Right lobe of liver (tissue), 6 donors: Measurements from ENCODE around the gene DBX1. TPM values are rescaled to one million over a fixed set of nuclear protein-coding genes. Genes with fewer than 3 reads are reported as not detected.
"Not testable (repeated sequence)": the region's sequence is repeated elsewhere in the genome, so short reads cannot be mapped to it uniquely, and the experiment has no call there.

Experiments
- ATAC-seq, 4 donors: fragments of 200-7000 bp; cut with Tn5 transposase; one replicate each; pipeline ENCODE4 v1.9.1; 2020; ENCODE audit warnings: mild to moderate bottlenecking in 4 of 4, moderate library complexity in 4 of 4
- DNase-seq, 3 donors: peaks; one replicate each; pipeline ENCODE4 v3.0.0-alpha.2; 2020
- H3K27ac ChIP-seq, 3 donors: fragments of 200-600 bp; one replicate each; pipeline ENCODE4 v1.8.0; 2022
- H3K27me3 ChIP-seq, 2 donors: fragments of 200-600 bp; one replicate each; pipeline ENCODE4 v1.8.0; 2022
- H3K36me3 ChIP-seq, 4 donors: fragments of 200-600 bp; sonication (generic) in 1 of 4; one replicate each; pipeline versions ENCODE4 v1.5.1 to v1.8.0; 2017 to 2022; ENCODE audit warnings: control low read depth in 1 of 4
- H3K4me1 ChIP-seq, 4 donors: fragments of 200-600 bp; sonication (generic) in 1 of 4; one replicate each; pipeline versions ENCODE4 v1.5.1 to v1.8.0; 2017 to 2022; ENCODE audit warnings: control low read depth in 1 of 4
- H3K4me3 ChIP-seq, 3 donors: fragments of 200-600 bp; one replicate each; pipeline ENCODE4 v1.8.0; 2022
- H3K9me3 ChIP-seq, 4 donors: fragments of 200-600 bp; sonication (generic) in 1 of 4; one replicate each; pipeline versions ENCODE4 v1.5.1 to v1.8.0; 2017 to 2022; ENCODE audit warnings: control low read depth in 1 of 4
- CTCF ChIP-seq, 4 donors: fragments of 200-600 bp in 3 of 4; fragments of 450-650 bp in 1 of 4; IDR thresholded peaks; one replicate each; pipeline versions ENCODE4 v1.5.1 to v1.8.0; 2016 to 2022; ENCODE audit warnings: antibody characterized with exemption in 4 of 4, mild to moderate bottlenecking in 2 of 4
- POLR2A ChIP-seq: fragments of 450-650 bp; IDR thresholded peaks from one replicate; pipeline ENCODE4 v1.6.1; 2017; ENCODE audit warnings: antibody characterized with exemption, mild to moderate bottlenecking
- WGBS: methylation state at CpG from one replicate; pipeline ENCODE4 v1.1.6; 2018; ENCODE audit warnings: low coverage, low lambda C conversion rate; ENCODE audit not compliant: insufficient coverage; ENCODE audit errors: missing lambda C conversion rate; 5-methylcytosine and 5-hydroxymethylcytosine counted together
- intact Hi-C, 2 donors: fragments of 100-400 bp; cut with DNase I; formaldehyde crosslinking; loops; one replicate each; pipeline versions ENCODE4 v1.11.2 to v1.14.1; 2022
- total RNA-seq, 6 experiments: library from RNA; depleted of rRNA in 2 of 6; stranded (reverse); fragments of >200 nt in 2 of 6; fragmentation: NEBNext Ultra II Directional in 3 of 6; extraction: Animal tissue kit (Norgen Biotek cat#: 25700) in 3 of 6; gene quantifications; one replicate each; pipeline versions ENCODE4 v1.1.0 to v1.2.4, GENCODE V29; 2016 to 2023
- donor health status: DM: no; HTN: yes; CAD: no.
- donor health status: DM: no; HTN: no; CAD: no.
- donor health status: DM: no; HTN: no; CAD: no.
- donor health status: DM: no; HTN: yes; CAD: no.
- donor health status: DM: no; HTN: yes; CAD: no.

Gene DBX1
- total RNA-seq, 6 experiments from 2014 or later = not detected

- Histone ChIP-seq H3K27me3 (peaks cover 0 to 5% of the 10 kb centered on the region in 2 donors), H3K9me3 (no peaks in the 10 kb centered on the region), H3K36me3 (no peaks in the 10 kb centered on the region), H3K27ac (no peak overlapping the region), H3K4me3 (no peak overlapping the region), H3K4me1 (no peaks in the 10 kb centered on the region)
- no peak for TF ChIP-seq CTCF (IDR thresholded peaks at IDR 0.05)
- TF ChIP-seq POLR2A = no peak
- no peak for DNase-seq
- intact Hi-C loops = no loop called here
- ATAC-seq = no peak
Measured at GRCh38 chr11:20204681-20205080, 44.4 kb upstream of the DBX1 start.

- DNase-seq (no peak), ATAC-seq (no peak)
- intact Hi-C loops = no loop called here
- Histone ChIP-seq H3K36me3 (no peaks in the 10 kb centered on the region), H3K4me1 (no peaks in the 10 kb centered on the region), H3K27me3 (peaks cover 0 to 5% of the 10 kb centered on the region in 2 donors), H3K4me3 (no peak overlapping the region), H3K27ac (no peak overlapping the region), H3K9me3 (no peaks in the 10 kb centered on the region)
- no peak for TF ChIP-seq CTCF (IDR thresholded peaks at IDR 0.05)
- no peak for TF ChIP-seq POLR2A
Measured at GRCh38 chr11:20203831-20204230, 43.6 kb upstream of the DBX1 start.

- DNase-seq = no peak
- no peak overlapping the region for H3K4me3 ChIP-seq
- WGBS = 7% methylated on average over 2 of the region's 2 CpGs
- H3K27ac ChIP-seq = no peak overlapping the region
- TF ChIP-seq POLR2A (no peak), CTCF (IDR thresholded peaks at IDR 0.05) (no peak)
- no peaks in the 10 kb centered on the region for H3K9me3 ChIP-seq
- no peaks in the 10 kb centered on the region for H3K27me3 ChIP-seq
- no peaks in the 10 kb centered on the region for H3K36me3 ChIP-seq
- no peaks in the 10 kb centered on the region for H3K4me1 ChIP-seq
- intact Hi-C loops = no loop called here
- no peak for ATAC-seq
Measured at GRCh38 chr11:20201231-20201630, 41.0 kb upstream of the DBX1 start.

- intact Hi-C loops, ATAC-seq: not testable (repeated sequence)
Measured at GRCh38 chr11:20200331-20200955, 40.2 kb upstream of the DBX1 start.

GRCh38 chr11:20197881-20198280 lies 37.6 kb upstream of the DBX1 start:
- no peaks in the 10 kb centered on the region for H3K4me1 ChIP-seq
- WGBS = 32% methylated on average over 2 of the region's 2 CpGs
- H3K4me3 ChIP-seq = no peak overlapping the region
- no peak for TF ChIP-seq POLR2A
- TF ChIP-seq CTCF (IDR thresholded peaks at IDR 0.05) = no peak
- no peaks in the 10 kb centered on the region for H3K9me3 ChIP-seq
- DNase-seq (no peak), ATAC-seq (no peak)
- no peaks in the 10 kb centered on the region for H3K27me3 ChIP-seq
- no peaks in the 10 kb centered on the region for H3K36me3 ChIP-seq
- H3K27ac ChIP-seq = no peak overlapping the region
- intact Hi-C loops = no loop called here

More at GRCh38 chr11:20200331-20200955, 40.2 kb upstream of the DBX1 start:
- 30% methylated on average over 5 of the region's 5 CpGs for WGBS
- not testable (repeated sequence) for H3K36me3 ChIP-seq, H3K4me1 ChIP-seq, H3K27ac ChIP-seq, H3K9me3 ChIP-seq, DNase-seq, H3K27me3 ChIP-seq, H3K4me3 ChIP-seq
